Ramos (cell line): ENCODE measurements around the gene NLGN1.

ENCODE experiments used
- in situ Hi-C: fragments of 300-500 bp; cut with MboI; formaldehyde crosslinking; loops from one replicate; pipeline ENCODE4 v1.14.3; 2022; ENCODE audit warnings: low sequenced_read_pairs; ENCODE audit not compliant: unreplicated experiment

The NLGN1 gene

DNA sequence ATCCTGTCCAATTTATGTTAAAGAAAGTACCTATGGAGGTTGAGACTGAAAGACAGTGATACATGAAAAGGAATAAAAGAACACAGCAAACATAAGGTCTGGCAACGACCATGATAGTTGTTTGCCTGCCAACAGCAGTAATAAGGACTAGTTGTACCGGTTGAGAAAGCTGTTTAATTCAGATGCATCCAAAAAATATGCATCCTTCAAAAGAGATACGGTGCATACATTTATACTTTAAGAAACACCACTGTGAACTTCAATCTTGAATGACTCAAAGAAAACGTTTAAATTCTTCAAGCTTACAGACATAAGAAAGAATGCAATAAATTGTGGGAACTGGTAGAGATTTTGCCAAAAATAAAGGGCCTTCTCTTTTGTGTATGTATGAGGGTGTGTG lies 492.1 kb downstream of the NLGN1 start:
- in situ Hi-C loops: no loop called here

DNA sequence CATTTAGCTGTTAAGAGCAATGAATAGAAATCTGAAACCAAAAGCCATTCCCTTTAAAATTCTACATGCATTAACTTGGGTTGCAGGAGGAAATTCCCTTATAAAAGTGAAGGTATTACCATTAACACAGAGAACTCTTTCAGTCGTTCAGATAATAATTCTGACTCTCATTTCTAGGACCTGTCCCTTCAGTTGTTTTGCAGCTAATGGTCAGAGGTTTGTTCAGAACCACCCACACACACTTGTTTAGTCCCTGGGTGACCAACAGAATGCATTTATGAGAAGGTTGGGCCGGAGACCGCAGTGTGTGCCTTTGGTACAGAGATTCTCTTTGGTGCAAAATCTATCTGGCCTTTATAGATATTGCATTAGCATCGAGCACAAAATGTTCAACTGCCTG lies 492.5 kb downstream of the NLGN1 start:
- in situ Hi-C loops: no loop called here

DNA sequence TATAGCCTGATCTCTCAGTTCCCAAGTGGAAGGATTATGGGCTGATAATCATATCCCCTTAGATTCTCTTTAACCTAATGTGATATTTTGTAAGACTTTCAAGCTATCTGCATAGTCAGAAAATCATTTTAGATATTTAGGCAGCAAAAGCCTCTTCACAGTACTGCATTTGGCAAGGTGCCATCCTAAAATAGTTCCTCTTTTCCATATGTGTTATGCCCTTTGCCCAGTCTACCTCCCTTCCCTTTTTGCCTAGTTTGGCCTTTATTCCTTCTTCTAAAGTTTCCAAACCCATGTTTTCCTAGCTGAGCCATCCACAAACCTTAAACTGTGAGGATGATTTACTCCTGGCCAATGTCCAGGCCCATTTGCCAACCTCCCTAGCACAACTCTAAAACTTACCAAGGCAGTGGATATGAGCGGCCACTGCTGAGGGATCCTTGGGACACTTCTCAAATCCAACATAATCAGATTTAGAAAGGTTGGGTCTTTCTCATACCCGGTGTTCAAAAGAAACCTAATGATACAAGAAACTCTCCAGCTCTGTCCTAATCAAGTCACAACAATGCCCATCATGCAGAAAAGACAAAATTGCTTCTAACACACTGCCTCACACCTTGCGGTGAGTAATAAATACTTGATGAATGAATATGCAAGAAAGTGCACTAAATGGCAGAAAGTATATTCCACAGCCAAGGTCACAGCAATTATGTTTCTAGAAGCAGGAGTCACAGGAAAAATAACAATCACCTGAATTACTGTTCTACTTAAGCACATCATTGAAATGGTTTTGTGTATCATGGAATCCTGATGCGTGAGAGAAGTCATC lies 493.9 kb downstream of the NLGN1 start:
- in situ Hi-C loops: no loop called here

DNA sequence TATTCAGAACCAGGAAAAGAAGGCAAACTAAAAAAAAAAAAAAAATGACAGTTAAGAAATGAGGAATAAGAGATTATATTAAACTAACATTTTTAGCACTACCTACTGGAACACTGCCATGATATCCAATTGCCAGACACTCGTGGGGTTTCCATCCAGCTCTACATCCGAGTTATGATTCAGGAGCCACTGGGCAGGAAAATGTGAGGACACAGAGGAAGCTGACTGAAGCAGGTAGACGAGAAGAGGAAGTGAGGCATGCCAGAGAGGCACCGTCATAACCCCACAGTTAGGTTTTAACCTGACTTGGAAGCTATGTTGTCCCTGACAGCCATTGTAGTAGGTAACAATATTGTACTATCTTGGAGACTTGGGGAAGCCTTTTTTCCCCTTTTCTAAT lies 495.0 kb downstream of the NLGN1 start:
- in situ Hi-C loops: no loop called here

DNA sequence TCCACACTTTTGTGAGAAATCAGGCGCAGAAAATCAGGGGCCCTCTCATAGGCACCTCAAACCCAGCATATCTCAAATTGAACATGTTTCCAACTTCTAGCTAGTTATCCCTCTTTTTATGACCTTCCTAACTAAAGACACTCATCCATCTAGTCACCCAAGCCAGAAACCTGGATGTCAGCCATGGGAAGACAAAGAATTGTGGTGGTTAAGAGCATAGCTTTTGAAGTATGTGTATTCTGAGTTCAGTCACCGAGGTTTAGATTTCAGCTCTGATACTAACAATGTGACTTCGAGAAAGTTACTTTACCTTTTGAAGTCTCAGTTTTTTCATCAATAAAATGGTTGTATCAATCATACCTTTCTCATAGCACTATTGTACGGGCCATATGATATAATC lies 495.5 kb downstream of the NLGN1 start:
- in situ Hi-C loops: no loop called here

DNA sequence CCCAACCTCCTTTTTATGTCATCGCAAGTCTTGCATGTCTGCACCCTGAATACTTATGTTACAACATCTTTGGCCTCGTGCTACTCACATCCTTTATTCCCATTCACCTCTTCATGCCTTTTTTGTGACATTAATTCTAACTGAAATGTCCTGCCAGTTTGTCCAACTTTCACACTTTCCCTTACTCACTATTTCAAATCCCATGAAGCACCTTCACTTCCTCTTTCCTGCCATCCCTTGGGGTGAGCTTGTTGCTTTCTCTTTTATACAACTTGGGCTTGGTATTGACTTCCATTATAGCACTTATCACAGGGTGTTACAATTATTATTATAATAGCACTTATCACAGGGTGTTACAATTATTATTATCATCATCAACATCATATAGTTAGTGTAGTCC lies 496.3 kb downstream of the NLGN1 start:
- in situ Hi-C loops: no loop called here

DNA sequence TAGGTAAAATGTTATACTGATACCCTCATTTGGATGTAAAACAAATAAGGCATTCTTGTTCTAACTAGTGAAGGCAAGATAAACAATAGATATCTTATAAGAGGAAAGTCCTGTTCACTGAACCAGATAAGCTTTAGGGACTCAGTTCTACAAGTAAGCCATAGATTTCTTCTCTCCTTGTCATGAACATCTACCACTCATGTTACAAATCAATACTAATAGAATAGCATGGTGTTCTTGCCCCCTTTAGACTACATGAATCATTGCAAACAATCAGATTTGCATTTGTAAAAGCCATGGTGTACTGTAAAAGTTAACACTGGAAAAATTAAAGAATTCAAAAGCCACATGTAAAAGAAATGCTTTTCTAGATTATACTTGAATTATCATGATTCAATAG lies 500.1 kb downstream of the NLGN1 start:
- in situ Hi-C loops: no loop called here

DNA sequence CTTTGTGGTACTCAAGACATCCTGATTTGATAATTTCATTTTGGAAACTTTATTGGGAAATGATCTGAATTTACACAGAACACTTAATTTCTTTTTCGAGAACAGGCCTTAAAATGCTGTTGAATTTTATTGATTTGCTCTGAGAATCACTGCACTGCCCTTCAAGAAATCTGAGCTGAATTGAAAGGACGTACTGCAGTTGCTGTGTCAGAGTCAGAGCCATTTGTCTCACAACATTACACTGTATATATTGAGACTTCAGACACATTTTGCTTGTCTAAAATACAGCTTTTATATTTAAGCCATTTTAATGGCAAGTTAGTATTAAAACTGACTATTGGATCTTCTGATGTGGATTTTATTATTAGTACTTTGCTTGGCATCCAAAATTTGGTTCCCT lies 504.1 kb downstream of the NLGN1 start:
- in situ Hi-C loops: no loop called here

DNA sequence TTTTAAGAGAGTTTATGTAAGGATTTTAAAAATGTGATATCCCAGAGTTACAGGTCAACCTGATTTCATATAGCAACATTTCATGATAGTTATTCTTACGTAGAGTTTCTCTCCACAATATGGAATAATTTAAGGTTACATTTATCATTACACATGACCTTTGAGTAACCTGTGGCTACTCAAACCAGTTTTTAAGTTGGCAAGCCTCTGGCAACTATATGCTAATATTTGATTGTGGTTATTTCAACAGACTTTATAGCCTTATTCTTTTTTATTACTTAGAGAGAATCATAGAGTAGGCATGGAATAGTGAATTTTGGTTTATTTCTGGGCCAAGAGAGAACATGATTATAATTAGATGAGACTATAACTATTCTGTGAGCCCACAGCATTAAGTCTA lies 504.9 kb downstream of the NLGN1 start:
- in situ Hi-C loops: no loop called here

DNA sequence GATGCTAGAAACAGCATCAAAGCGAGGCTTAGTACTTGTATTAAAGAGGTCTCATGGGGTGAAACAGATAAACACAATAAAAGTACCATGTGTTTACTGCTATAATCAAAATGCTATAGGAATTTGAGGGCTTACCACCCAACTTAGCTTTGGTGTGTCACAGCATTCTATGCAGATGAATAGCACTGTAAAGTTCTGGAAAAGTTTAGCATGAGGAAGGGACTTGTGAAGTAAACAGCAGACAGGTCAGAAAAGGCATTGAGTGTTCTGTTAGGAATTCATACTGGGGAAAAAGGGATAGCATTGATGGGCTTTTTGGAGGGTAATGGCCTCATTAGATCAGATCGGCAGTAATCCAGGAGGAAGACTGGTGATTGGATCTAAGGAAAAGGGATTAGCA lies 505.3 kb downstream of the NLGN1 start:
- in situ Hi-C loops: no loop called here

DNA sequence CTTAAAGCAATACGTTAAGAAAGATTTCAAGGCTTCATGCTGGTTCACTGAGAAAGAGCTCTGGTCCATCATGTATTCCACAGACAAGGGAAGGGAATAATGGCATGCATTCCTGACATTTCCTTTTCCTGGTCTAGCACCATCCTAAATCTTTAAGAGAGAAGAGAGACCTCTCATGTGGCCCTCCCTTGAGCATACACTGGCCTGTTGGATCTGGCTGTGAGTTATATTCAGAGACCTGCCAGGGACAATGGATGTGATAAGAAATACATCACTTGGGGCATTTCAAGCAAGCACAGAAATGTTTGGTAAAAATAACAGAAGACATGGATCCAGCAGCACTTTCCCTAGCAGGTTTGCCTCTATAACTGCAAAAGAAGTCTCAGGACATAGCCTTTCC lies 507.8 kb downstream of the NLGN1 start:
- in situ Hi-C loops: no loop called here

DNA sequence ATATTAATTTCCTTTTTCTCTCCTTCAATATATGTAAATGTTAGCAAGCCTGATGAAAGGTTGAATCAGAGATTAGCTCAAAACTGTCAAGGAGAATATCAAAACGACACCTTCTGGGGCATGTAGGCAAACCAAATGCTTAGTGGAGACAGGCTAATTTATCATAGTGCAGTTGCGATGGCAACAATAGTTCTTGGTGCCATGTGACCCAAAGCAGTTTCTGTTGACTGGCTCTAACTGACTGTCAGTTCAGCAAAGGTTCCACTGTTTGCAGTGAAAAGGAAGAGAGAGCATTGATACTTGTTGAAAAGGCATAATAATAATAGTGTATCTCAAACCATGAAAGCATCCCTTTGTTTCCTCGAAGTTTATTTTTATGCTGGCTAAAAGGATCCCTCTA lies 513.9 kb downstream of the NLGN1 start:
- in situ Hi-C loops: no loop called here

DNA sequence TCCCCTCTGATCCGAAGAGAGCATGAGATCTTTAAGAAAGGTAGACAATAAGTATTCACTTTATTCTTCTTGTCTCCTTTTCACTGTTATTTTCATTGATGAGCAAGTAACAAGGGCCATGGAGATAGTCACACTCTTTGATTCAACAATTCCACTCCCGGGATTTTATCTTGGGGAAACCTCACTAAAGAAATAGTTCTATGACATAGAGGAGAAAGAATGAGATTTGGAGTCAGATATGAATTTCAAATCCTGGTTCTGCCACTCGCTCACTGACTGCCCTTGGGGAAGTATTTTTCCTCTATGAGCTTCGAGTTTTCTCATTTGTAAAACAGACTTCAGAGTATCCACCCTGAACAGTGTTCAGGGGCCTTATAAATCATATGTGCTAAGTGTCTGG lies 514.6 kb downstream of the NLGN1 start:
- in situ Hi-C loops: no loop called here

DNA sequence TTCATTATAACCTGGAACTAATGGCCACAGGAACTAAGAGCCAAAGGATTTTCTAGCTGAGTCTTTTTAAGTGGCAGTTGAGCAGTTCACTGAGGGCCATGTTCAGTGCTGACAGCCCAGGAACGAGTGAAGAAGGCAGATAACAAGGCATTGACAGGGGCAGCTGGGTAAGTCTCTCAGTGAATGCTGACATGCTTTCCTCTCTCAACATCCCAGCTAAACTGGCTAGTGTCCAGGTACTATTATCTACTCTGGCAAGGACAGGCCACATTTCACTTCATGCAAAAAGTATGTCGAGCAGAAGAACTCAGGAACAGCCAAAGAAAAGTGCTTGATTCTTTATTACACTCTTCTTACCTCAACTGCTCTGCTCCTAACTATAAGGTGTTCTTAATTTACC lies 515.9 kb downstream of the NLGN1 start:
- in situ Hi-C loops: no loop called here

DNA sequence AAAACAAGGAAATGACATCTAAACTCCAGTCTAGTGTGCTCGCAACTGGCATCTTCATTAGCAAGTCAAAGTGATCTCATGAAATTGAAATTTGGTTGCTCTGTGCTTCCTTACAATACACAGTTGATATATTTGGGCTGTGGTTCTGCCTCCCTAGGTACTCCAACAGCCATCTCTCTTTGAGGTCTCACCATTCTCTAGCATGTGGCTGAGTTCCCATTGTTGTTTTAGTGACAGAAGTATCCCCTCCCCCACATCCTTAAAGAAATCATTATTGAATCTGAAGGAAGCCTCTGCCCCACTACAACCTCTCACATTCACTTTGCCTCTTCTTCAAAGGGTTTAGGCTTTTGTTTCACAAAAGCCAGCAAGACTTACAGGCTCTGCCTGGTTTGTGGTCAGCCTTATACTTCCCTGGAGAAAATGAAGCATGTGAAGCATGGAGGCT lies 516.5 kb downstream of the NLGN1 start:
- in situ Hi-C loops: no loop called here

DNA sequence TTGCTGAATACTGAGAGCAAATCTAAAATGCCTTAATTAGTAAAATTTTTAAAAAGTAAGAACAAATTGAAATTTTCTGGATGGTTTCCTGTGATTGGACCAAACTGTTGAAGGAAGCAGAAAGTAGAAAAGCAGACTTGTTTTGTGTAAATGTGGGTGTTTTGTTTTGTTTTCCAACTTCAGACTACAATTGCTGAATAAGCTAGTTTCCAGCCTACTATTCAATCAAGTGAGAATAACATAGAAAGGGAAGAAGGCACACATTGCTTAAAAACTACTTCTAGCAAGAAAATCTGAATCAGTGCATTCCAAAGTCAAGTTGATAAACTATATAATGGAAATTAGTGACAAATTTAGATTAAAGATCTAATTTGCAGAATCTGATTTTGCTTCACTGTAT lies 519.3 kb downstream of the NLGN1 start:
- in situ Hi-C loops: no loop called here

DNA sequence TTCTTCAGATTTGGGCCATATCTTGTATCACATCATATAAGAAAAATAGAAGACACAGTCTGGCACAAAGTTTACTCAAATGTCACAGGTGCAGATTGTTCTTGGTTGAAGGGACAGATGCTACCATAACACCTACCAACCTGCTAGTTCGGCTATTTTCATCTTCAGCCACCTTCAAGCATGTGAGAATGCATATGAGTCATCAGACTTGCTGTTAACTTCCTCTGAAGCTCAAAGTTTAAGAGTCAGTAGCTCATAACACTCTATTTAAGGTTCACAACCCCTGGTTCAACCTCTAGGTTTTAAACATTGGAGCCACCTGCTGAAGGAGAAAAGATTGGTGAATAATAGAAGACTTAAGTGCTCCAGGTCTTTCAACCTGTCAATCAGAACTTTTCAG lies 522.8 kb downstream of the NLGN1 start:
- in situ Hi-C loops: no loop called here

DNA sequence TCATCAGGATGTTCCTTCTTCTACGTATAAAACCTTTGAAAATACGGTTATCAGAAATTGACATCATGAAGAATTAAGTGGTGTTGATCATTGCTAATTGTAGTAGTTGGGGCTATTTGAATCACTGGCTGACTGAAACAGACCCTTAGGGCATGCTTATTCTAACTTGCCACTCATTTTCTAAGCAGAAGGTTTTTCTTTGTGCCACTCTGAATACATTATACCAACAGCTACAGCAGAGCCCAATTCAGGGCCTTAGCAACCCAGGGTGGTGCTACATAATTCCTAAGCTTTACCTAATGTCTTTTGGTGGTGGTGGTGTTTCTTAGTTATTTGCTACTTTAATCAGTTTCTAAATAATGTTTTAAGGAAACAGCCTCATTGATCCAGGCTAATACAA lies 524.2 kb downstream of the NLGN1 start:
- in situ Hi-C loops: no loop called here

DNA sequence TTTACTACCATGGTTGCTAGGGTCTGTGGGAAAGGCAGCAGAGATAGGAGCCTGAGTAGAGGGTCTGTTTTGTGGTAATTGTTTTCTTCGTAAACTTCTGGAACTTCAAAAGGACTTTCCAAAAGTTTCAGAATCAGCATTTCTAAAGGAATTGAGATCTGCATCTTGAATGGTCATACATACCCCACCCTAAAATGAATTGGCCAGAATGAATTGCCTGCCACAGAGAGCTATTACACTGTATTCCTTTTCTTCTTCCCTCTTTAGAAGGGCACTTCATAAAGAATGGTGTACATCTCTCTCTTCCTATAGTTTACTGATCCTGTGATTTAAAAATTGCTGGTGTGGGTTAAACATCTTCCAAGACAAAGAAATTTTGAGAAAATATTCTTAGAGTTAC lies 525.7 kb downstream of the NLGN1 start:
- in situ Hi-C loops: no loop called here

DNA sequence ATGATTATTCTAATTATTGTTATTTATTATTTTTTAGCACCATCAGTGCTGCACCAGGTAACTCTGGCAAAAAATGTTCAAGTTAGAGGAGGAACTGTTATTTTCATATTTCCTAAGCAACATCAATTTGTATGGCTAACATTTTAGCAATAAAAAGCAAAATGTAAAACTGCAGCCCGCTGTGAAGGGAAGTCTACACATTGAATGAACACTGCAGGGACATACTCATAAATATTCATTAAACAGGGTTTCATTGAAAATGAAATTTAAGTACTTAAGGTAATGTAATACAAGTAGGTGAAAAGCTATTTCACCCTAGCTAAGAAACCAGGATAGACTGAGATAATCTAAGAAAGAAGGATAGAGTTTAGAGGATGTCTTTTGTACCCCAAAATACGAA lies 532.7 kb downstream of the NLGN1 start:
- in situ Hi-C loops: no loop called here

DNA sequence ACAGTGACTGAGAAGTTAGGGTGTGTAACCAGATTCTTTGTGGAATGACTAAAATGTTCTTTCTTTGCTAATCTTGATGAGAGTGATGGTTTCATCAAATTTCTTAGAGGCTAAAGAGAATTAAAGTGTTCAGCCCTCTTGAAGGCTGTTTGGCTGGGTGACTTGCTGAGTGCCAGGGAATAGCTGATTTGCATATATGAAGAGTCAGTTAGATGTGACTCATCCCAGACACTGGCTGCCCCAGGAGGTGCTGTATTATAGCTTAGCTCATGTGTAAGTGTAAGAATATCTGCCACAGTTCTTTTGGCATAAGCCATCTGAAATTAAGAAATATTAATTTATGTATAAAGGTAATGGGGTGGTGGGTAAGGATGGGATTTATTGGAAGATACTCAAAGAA lies 535.1 kb downstream of the NLGN1 start:
- in situ Hi-C loops: no loop called here

DNA sequence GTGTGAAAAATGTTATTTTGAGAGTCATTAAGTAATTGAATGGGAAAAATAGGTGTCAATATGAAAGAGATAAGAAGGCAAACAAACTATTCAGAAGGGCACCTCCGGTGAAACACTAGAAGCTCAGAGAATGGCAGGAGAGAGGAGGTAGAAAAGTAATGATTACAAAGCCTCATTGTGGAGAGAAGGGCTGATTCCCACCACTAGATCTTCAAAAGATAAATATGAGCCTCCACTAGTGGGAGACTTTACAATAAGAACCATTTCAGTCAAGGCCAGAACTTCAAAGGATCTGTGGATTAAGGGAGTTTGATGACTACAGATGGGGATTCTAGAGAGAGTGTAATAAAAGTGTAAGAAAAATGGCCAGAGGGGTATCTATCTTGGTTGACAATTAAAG lies 535.6 kb downstream of the NLGN1 start:
- in situ Hi-C loops: no loop called here

DNA sequence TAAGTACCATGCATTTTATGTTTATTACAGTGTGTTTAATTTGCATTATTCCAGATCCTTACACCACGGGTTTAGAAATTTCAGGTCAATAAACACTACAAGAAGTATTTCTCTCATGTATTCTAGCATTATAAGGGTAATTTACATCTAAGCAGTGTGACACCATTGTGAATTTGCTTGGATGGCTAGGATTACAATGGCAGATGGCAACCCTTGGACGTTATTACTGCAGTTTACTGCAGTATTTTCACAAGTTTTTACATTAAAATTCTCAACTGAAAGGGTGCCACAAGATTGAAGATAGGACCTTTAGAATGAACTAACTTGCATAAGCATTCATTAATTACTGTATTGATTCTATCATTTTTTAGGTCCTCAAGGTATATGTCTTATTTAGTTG lies 538.8 kb downstream of the NLGN1 start:
- in situ Hi-C loops: no loop called here
